Measurements from ENCODE around the gene ZNF526.

GRCh38 chr19:42273407-42274064 is 53.4 kb downstream of the ZNF526 start:
- TF ChIP-seq ZBTB11 (tag by site-specific recombination; conservative IDR thresholded peaks at IDR 0.05; ENCODE audit: low read depth) (no peak), REST (tag by site-specific recombination; IDR thresholded peaks at IDR 0.05) (no peak), ZNF248 (tag by site-specific recombination; IDR thresholded peaks at IDR 0.05) (no peak), ZNF561 (tag by site-specific recombination; IDR thresholded peaks at IDR 0.05; ENCODE audit: borderline replicate concordance) (no peak), ZNF449 (tag by site-specific recombination; IDR thresholded peaks at IDR 0.05) (no peak), GLIS2 (tag by site-specific recombination; IDR thresholded peaks at IDR 0.05) (no peak)
- TF ChIP-seq, protein P1, sequence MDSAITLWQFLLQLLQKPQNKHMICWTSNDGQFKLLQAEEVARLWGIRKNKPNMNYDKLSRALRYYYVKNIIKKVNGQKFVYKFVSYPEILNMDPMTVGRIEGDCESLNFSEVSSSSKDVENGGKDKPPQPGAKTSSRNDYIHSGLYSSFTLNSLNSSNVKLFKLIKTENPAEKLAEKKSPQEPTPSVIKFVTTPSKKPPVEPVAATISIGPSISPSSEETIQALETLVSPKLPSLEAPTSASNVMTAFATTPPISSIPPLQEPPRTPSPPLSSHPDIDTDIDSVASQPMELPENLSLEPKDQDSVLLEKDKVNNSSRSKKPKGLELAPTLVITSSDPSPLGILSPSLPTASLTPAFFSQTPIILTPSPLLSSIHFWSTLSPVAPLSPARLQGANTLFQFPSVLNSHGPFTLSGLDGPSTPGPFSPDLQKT (IDR thresholded peaks at IDR 0.05; ENCODE audit: borderline replicate concordance, low read depth, low read length) = no peak
- TF ChIP-seq, protein P2, sequence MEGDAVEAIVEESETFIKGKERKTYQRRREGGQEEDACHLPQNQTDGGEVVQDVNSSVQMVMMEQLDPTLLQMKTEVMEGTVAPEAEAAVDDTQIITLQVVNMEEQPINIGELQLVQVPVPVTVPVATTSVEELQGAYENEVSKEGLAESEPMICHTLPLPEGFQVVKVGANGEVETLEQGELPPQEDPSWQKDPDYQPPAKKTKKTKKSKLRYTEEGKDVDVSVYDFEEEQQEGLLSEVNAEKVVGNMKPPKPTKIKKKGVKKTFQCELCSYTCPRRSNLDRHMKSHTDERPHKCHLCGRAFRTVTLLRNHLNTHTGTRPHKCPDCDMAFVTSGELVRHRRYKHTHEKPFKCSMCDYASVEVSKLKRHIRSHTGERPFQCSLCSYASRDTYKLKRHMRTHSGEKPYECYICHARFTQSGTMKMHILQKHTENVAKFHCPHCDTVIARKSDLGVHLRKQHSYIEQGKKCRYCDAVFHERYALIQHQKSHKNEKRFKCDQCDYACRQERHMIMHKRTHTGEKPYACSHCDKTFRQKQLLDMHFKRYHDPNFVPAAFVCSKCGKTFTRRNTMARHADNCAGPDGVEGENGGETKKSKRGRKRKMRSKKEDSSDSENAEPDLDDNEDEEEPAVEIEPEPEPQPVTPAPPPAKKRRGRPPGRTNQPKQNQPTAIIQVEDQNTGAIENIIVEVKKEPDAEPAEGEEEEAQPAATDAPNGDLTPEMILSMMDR (tag by site-specific recombination; IDR thresholded peaks at IDR 0.05) = no peak

Measured in HEK293 (cell line).